Tibial nerve (tissue), 3 donors: ENCODE data around the gene SORCS2.

Experiments used
- CTCF ChIP-seq, 5 experiments: fragments of 200-600 bp in 3 of 5; fragments of 450-650 bp in 2 of 5; sonication (generic) in 3 of 5; IDR thresholded peaks; one replicate each; pipeline ENCODE4 v1.5.1; 2016 to 2019; ENCODE audit warnings: antibody characterized with exemption in 5 of 5, mild to moderate bottlenecking in 3 of 5, moderate library complexity in 2 of 5
- POLR2A ChIP-seq, 2 donors: fragments of 450-650 bp; IDR thresholded peaks; one replicate each; pipeline ENCODE4 v1.6.1; 2017; ENCODE audit warnings: antibody characterized with exemption in 2 of 2, mild to moderate bottlenecking in 2 of 2, moderate library complexity in 2 of 2

GRCh38 chr4:7282786-7283440 lies 90.6 kb downstream of the SORCS2 start:
- no peak for TF ChIP-seq CTCF (IDR thresholded peaks at IDR 0.05)
- no peak for TF ChIP-seq POLR2A (IDR thresholded peaks at IDR 0.05)
